GM21737 (cell line): ENCODE data around the gene AKAP8L.

ENCODE experiments used
- ATAC-seq: cut with Tn5 transposase; IDR thresholded peaks from one replicate; pipeline ENCODE4 v1.9.1; 2021; ENCODE audit warnings: mild to moderate bottlenecking, moderate library complexity; ENCODE audit not compliant: unreplicated experiment

AKAP8L gene

GRCh38 chr19:15433519-15434069 is 14.8 kb upstream of the AKAP8L start:
- no peak for ATAC-seq

DNA sequence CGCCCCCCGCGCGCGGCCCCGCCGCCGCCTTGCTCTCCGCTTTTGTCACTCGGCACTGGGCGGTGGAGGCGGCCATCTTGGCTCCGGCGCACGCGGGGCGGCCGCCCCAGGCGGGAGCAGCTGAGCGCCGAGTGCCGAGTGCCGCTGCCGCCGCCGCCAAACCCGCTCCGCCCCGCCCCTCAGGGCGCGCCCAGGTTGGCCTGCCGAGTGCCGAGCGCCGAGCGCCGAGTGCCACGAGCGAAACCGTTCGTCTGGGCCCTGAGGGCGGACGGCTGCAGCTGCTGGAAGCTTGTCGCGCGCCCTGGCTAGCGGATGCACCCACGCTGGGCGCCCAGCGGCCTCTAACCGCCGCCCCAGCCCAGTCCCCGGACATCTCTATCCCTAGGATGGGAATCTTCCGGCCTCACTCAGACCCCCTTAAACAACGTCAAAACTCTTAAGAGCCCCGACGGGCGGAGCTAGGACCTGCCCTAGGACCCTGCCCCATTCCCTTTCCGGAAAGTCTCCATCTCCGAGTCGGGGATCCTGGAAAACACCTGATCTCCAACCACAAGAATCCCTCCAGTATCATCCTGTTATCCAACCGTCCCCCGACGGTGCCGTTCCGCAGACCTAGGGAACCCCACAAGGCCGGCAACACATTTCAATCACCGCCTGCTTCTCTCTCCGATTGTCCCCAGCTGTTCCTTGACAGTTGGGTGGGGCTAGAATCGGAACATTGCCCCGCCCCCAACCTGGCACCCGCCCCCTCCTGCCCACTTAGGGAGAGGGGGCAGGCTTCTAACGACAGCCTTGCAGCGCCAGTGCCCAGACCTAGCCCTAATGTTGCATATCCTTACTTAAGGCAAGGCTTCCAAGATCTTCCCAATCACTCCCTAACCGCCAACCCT is 14.1 kb upstream of the AKAP8L start:
- ATAC-seq = peak; percentile 76

DNA sequence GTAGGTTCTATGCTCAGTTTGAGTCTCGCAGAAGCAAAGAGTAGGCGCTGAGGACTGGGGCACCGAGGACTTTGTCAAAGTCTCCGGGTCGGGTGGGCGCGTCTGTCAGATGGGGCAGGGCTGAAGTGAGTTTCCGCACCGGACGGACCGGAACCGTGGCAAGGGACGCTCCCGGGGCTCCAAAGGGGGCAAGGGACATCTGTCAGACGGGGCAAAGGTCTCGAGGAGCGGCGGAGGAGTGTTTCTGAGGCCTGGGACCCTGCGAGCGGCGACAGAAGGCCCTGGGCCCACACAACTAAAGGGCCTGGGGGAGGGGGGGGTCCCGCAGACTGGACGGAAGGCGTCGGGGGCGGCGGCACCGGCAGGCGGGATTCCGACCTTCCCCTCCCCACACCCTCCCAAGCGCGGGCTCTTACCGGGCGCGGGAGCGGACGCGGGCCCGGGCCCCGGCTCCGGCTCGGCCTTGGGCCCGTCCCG is 13.3 kb upstream of the AKAP8L start:
- ATAC-seq = no peak

DNA sequence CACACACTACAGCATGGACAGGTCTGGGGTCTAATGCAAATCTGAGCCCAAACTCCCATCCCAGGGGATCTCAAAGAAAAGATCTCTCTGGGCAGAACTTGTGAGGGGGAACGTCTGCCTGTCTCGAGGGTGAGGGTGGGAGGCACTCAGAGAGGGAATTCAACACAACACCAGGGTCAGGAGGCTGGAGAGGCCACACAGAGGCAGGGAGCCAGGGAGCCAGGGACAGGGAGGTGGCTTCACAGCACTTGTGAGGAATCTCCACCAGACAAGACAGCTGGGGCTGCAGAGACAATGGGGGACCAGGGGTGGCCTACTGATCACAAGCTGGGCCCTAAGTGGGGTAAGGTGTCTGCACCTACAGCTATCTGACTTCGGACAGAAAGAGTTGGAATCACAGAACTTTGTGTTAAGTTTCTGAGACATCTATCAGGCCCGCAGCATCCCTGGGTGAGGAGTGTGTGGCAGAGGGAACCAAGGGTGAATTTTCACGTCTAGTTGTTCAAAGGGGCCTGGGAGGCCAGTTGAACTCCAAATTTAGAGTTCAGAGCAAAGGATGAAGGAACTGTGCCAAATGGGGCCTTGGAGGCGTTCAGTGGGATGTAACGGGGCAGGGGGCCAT is 12.7 kb upstream of the AKAP8L start:
- no peak for ATAC-seq

GRCh38 chr19:15430526-15431120 is 11.8 kb upstream of the AKAP8L start:
- ATAC-seq = no peak

DNA sequence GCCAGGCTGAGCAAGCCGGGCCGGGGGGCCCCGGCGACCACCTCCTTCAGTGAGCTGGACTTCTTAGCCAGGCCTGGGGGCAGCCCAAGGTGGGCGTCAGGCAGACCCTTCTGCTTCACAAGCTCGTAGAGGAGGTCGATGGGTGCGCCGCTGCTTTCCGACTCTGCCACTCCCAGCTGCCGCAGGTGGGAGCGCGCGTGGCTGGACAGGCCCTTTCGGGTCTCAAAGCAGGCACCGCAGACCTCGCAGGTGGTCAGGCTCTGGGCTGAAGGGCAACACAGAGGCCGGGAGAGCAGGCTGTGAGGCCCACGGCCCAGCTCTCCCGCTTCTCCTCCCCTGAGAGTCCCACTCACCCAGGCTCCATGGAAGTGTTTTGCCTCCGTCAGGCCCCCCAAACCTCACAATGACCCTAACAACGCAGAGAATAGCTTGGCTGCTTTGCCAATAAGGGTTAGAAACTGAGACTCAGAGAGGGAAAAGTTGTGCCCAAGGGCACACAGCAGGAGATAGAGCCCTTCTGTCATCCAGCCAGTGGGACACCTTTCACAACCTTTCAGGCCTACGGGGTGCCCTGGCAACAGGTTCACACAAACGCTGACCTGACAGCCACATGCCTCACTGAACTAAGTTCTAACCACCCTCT is 11.2 kb upstream of the AKAP8L start:
- ATAC-seq = no peak

DNA sequence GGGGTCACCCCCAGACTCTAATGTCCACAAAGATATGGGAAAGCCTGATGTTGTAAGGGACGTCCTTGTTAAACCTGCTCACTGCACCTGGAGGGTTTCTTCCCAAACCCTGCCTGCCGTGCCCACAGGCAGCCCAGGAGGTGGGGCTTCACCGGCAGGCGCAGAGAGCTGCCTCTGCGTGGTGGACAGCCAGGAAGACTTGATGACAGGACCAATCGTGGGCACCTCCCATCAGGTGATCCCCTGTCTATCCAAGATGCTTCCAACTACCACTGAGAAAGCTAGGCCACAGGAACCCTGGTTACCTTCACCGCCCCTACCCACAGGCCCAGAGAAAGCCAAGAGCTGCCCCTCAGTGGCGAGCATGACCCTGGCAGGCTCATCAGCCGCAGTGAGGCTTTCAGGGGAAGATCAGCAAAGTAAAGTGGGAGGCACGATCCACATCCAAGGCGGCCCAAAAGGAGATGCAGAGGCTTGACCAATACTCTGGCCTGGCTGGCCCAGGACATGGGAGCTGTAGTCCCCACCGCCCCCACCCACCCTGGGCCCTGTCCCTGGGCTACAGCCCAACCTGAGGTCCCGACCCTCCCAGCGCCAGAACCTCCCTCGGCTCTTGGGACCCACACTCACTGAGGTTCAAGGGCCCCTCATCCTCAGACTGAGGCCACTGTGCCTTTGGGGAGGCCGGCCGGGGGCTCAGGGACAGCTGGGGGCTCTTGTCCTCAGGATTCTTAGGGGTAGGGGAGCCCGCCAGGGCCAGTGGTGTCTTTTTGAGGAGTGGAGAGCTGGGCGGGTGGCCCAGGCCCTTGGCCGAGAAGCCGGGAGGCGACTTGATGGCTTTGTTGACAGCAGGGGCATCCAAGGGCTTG is 10.4 kb upstream of the AKAP8L start:
- ATAC-seq = no peak

- ATAC-seq = no peak
Observed at GRCh38 chr19:15427991-15428471, 9.2 kb upstream of the AKAP8L start.

GRCh38 chr19:15427350-15427700 is 8.5 kb upstream of the AKAP8L start:
- no peak for ATAC-seq

GRCh38 chr19:15426485-15427349 is 7.9 kb upstream of the AKAP8L start:
- ATAC-seq = no peak

GRCh38 chr19:15425321-15425950 is 6.6 kb upstream of the AKAP8L start:
- no peak for ATAC-seq

- no peak for ATAC-seq
Observed at GRCh38 chr19:15424692-15425272, 6.0 kb upstream of the AKAP8L start.

- no peak for ATAC-seq
Observed at GRCh38 chr19:15424121-15424520, 5.3 kb upstream of the AKAP8L start.

DNA sequence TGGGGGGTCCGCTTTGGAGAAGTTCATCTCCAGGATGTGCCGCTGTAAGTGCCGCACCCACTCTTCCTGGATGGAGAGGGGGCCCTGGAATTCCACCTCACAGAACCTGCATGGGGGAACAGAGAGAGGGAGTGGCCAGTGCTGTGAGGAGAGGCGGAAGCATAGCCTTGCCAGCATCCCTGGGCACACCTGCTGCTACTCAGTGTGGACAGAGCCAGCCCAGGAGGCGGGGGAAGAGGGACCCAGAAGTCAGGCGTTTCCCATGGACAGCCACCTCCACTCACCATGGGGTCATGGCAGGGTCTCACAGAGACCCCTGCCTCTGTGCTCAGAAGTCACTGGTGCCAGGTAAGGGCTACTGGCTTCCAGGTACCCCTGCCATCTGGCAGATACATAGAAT is 4.3 kb upstream of the AKAP8L start:
- ATAC-seq = no peak

DNA sequence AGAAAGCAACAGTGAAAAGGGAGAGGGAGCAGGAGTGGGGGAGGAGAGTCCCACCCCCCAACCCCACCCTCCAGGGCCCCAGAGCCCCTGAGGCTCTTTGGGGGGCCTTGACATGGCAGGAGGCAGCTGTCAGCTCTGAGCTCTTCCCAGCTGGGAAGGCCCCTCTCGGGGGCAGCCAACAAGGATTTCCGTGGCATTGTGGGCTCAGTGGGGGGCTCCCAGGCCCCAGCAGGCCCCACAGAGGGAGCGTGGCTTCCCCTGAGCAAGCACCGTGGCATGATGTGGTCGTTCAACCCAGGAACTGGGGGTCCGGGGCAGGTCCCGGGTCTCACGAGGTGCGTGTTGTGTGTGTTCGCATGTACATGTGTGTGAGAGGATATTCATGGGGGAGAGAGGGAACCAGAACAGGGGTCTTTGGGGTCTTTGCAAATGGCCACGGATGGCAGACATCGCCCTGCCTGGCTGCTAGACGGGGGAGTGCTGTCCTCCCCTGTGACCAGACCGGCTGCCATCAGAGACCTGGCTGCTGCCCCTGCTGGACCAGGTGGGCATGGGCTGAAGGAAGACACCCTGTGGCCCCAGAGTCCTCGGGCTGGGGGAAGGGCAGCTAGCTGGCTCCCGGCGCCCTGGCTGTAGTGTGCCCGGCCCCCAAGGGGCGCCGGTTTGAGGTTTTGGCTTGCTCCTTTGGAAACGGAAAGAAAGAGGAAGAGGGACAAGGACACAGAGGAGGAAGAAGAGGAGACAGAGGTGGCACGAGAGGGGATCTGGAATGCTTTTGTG is 3.7 kb upstream of the AKAP8L start:
- no peak for ATAC-seq

GRCh38 chr19:15421721-15422260 is 3.0 kb upstream of the AKAP8L start:
- ATAC-seq = no peak

- ATAC-seq = no peak
Observed at GRCh38 chr19:15421136-15421695, 2.4 kb upstream of the AKAP8L start.
